DOHH2 (cell line): ENCODE data around the gene SLIT1.

Experiments used
- CTCF ChIP-seq: fragments of 200-600 bp; sonication (generic); IDR thresholded peaks from one replicate; pipeline ENCODE4 v1.5.1; 2014; ENCODE audit warnings: antibody characterized with exemption, mild to moderate bottlenecking, low read depth, low read length; ENCODE audit not compliant: poor library complexity, severe bottlenecking
- EZH2phosphoT487 ChIP-seq: fragments of 200-600 bp; sonication (generic); IDR thresholded peaks from 2 replicates; pipeline ENCODE4 v1.6.1; 2017; ENCODE audit warnings: borderline replicate concordance, mild to moderate bottlenecking, antibody characterized with exemption, low read length, moderate library complexity, mixed read lengths

DNA sequence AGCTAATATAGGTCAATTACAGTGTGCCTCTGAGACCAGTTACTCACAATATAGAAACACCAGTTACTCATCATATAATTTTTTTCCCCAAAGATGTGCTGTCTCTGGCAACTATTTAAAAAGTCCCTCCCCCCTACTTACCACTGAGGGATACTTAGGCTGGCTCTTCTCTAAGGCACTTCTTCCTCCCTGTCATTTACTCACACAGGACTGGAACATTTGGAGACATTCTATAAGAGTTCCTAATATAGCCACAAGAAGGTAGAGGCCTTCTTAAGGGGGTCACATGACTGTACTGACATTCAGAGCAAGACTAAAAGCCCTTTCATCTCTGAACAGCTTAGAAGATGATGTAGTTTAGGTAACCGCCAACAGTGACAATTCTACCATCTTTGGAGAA, 44.4 kb upstream of the SLIT1 start:
- no peak for TF ChIP-seq CTCF
- TF ChIP-seq EZH2phosphoT487 = no peak
